K562 (cell line): Measurements from ENCODE around the gene TMEM131L. TPM values are rescaled to one million over a fixed set of nuclear protein-coding genes. Genes with fewer than 3 reads are reported as not detected.

Source experiments
- ATAC-seq: fragments of 200-7000 bp; cut with Tn5 transposase; 3 replicates; pipeline ENCODE4 v1.9.1; 2020; ENCODE audit warnings: moderate library complexity
- BruUV-seq: library from RNA; stranded (reverse); fragments of 400-500 nt; replicated peaks from 2 replicates; lab custom pipeline; 2021; lab: Mats Ljungman, UMichigan
- CTCF ChIA-PET: fragments of 300-600 bp; formaldehyde crosslinking; extraction: SDS; loops from one replicate; lab custom pipeline; 2021; ENCODE audit warnings: low intra/inter-chr PET ratio; lab: Yijun Ruan, JAX
- POLR2A ChIA-PET: fragments of 300-600, 350-650 bp; sonication (Branson Sonifier 250); formaldehyde crosslinking; extraction: SDS; loops from one replicate; lab custom pipeline; 2021; ENCODE audit warnings: antibody characterized with exemption, inconsistent platforms; lab: Yijun Ruan, JAX
- DNase-seq, 4 experiments: peaks; one replicate each; pipeline versions ENCODE4 v3.0.0 to v3.0.0-alpha.2; 2011 to 2018; ENCODE audit warnings: low spot score in 3 of 4, mixed read lengths in 3 of 4; ENCODE audit errors: extremely low read depth in 1 of 4
- FAIRE-seq: peaks from 2 replicates; lab custom pipeline; 2011; peaks lifted over from hg19 to GRCh38; lab: Jason Lieb, UNC
- H2AFZ ChIP-seq: 2 replicates; pipeline ENCODE4 v1.6.0; 2011; ENCODE audit warnings: low read depth, low read length, control low read depth, inconsistent platforms
- H3K27ac ChIP-seq: fragments of 200-600 bp; 3 replicates; pipeline ENCODE4 v1.8.0; 2011; ENCODE audit warnings: low read depth, mild to moderate bottlenecking, control low read depth, inconsistent platforms, low read length, moderate library complexity, mixed read lengths; ENCODE audit errors: extremely low read depth
- H3K27me3 ChIP-seq, 2 experiments: fragments of 300-600 bp in 1 of 2; 2 replicates in 1 of 2; 3 replicates in 1 of 2; pipeline versions ENCODE4 v1.6.0 to v1.8.0; 2011; ENCODE audit warnings: inconsistent platforms in 2 of 2, low read length in 2 of 2, mild to moderate bottlenecking in 1 of 2, mixed read lengths in 1 of 2, moderate library complexity in 1 of 2; ENCODE audit not compliant: control insufficient read depth in 2 of 2, insufficient read depth in 2 of 2
- H3K36me3 ChIP-seq: fragments of 300-600 bp; 3 replicates; pipeline ENCODE4 v1.8.0; 2011; ENCODE audit warnings: mild to moderate bottlenecking, low read length, inconsistent platforms; ENCODE audit not compliant: control insufficient read depth, insufficient read depth
- H3K4me1 ChIP-seq, 2 experiments: fragments of 200-600 bp in 1 of 2; replicated peaks in 1 of 2; 2 replicates in 1 of 2; 3 replicates in 1 of 2; pipeline versions ENCODE4 v1.5.1 to v1.8.0; 2011; ENCODE audit warnings: inconsistent platforms in 2 of 2, low read length in 2 of 2, mild to moderate bottlenecking in 1 of 2, mixed read lengths in 1 of 2, moderate library complexity in 1 of 2; ENCODE audit not compliant: control insufficient read depth in 2 of 2, insufficient read depth in 2 of 2
- H3K4me2 ChIP-seq: 2 replicates; pipeline ENCODE4 v1.6.1; 2011; ENCODE audit warnings: low read length, control low read depth, inconsistent platforms, mixed read lengths; ENCODE audit not compliant: insufficient read depth
- H3K4me3 ChIP-seq: fragments of 200-600 bp; sonication (generic), shearing (Covaris generic); 2 replicates; pipeline ENCODE4 v1.5.1; 2016; ENCODE audit warnings: control low read depth, inconsistent platforms
- H3K79me2 ChIP-seq: fragments of 200-600 bp; 3 replicates; pipeline ENCODE4 v1.8.0; 2011; ENCODE audit warnings: low read length, inconsistent platforms; ENCODE audit not compliant: control insufficient read depth, insufficient read depth
- H3K9ac ChIP-seq, 2 experiments: 2 replicates each; pipeline versions ENCODE4 v1.6.0 to v1.6.1; 2011; ENCODE audit warnings: low read depth in 2 of 2, low read length in 2 of 2, control low read depth in 1 of 2, inconsistent platforms in 1 of 2, mild to moderate bottlenecking in 1 of 2, mixed read lengths in 1 of 2; ENCODE audit not compliant: insufficient read depth in 1 of 2
- H3K9me1 ChIP-seq: one replicate; pipeline ENCODE4 v1.6.0; 2011; ENCODE audit warnings: inconsistent platforms, mild to moderate bottlenecking, low read length, moderate library complexity; ENCODE audit not compliant: control insufficient read depth, insufficient read depth
- H3K9me3 ChIP-seq: replicated peaks from 2 replicates; pipeline ENCODE4 v1.5.1; 2011; ENCODE audit warnings: low read depth, low read length, inconsistent platforms; ENCODE audit not compliant: control insufficient read depth, insufficient read depth
- H4K20me1 ChIP-seq: replicated peaks from 2 replicates; pipeline ENCODE4 v1.6.1; 2011; ENCODE audit warnings: low read length, inconsistent platforms, mixed read lengths; ENCODE audit not compliant: control insufficient read depth, insufficient read depth
- ATF3 ChIP-seq, 2 experiments: fragments of 450-650 bp in 1 of 2; sonication (generic) in 1 of 2; formaldehyde crosslinking in 1 of 2; IDR thresholded peaks in 1 of 2; conservative IDR thresholded peaks in 1 of 2; 2 replicates each; pipeline versions ENCODE4 v1.6.1 to v1.8.1; 2016 to 2023; ENCODE audit warnings: mild to moderate bottlenecking in 2 of 2, moderate library complexity in 2 of 2, inconsistent platforms in 1 of 2, missing genetic modification reagents in 1 of 2
- CAMTA2 ChIP-seq: fragments of 250-450 bp; sonication (Bioruptor Pico); conservative IDR thresholded peaks from 2 replicates; pipeline ENCODE4 v1.5.1; 2022
- ELF2 ChIP-seq: fragments of 250-450 bp; sonication (Bioruptor Pico); IDR thresholded peaks from 2 replicates; pipeline ENCODE4 v1.5.0; 2021; ENCODE audit warnings: mild to moderate bottlenecking
- EP400 ChIP-seq: fragments of 450-650 bp; IDR thresholded peaks from 2 replicates; pipeline ENCODE4 v1.6.1; 2017; ENCODE audit warnings: antibody characterized with exemption, mild to moderate bottlenecking, moderate library complexity
- HDAC3 ChIP-seq: fragments of 450-650 bp; IDR thresholded peaks from 2 replicates; pipeline ENCODE4 v1.6.1; 2018; ENCODE audit warnings: borderline replicate concordance, mild to moderate bottlenecking, moderate library complexity; ENCODE audit not compliant: partially characterized antibody
- NFYB ChIP-seq: IDR thresholded peaks from 2 replicates; pipeline ENCODE4 v1.6.1; 2011; ENCODE audit warnings: mild to moderate bottlenecking, moderate library complexity; ENCODE audit not compliant: insufficient read length; ENCODE audit errors: extremely low read depth
- WHSC1 ChIP-seq: IDR thresholded peaks from one replicate; pipeline ENCODE4 v1.6.1; 2012; ENCODE audit warnings: low read length, control low read depth, inconsistent platforms
- ZKSCAN1 ChIP-seq: fragments of 150-350 bp; IDR thresholded peaks from 2 replicates; pipeline ENCODE4 v1.6.1; 2016; ENCODE audit warnings: low read depth, low read length
- WGBS: fragments of 100-300 bp; shearing (Covaris generic); methylation state at CpG from one replicate; pipeline ENCODE4 v1.1.6; 2016; ENCODE audit warnings: low coverage, mixed read lengths; ENCODE audit not compliant: insufficient coverage; ENCODE audit errors: missing lambda C conversion rate; 5-methylcytosine and 5-hydroxymethylcytosine counted together
- in situ Hi-C: fragments of 300-500 bp; cut with MboI; formaldehyde crosslinking; loops from 4 replicates; pipeline ENCODE4 v1.15.0; 2018; ENCODE audit warnings: inconsistent platforms, mixed read lengths
- intact Hi-C: fragments of 100-400 bp; cut with micrococcal nuclease; formaldehyde crosslinking; loops from 2 replicates; pipeline ENCODE4 v1.14.2; 2022
- polyA plus RNA-seq, 8 experiments: library from polyadenylated mRNA; depleted of rRNA in 4 of 8; stranded (reverse) in 5 of 8; unstranded in 3 of 8; fragments of >200 nt; fragmentation: Nextera tagmentation in 2 of 8; fragmentation: Illumina TruSeq in 1 of 8; extraction: Ambion mirVana in 2 of 8; extraction: Trizol in 1 of 8; gene quantifications; 2 replicates each; pipeline versions ENCODE4 v1.2.1 to v1.2.3, GENCODE V29; 2011 to 2014; ENCODE audit warnings: inconsistent platforms in 1 of 8, missing spikeins in 1 of 8
- total RNA-seq, 7 experiments: library from RNA; depleted of rRNA in 6 of 7; stranded (reverse); fragments of >200 nt in 6 of 7; fragmentation: Illumina TruSeq in 2 of 7; extraction: Trizol in 2 of 7; gene quantifications; 2 replicates each; pipeline versions ENCODE4 v1.2.1 to v1.2.3, GENCODE V29; 2011 to 2021; ENCODE audit warnings: low replicate concordance in 1 of 7

TMEM131L gene
- total and polyA plus RNA-seq, 9 of the 15 experiments (the other 6 are each of a cell fraction or from before 2014, with no cell fraction given): 1.2 to 20.8 (median 12.9) TPM

- ChIA-PET POLR2A (interaction anchor here (0.7 to 1.4 kb wide), 3 partner anchors 10 to 15 kb away, joined by 4 to 7 read pairs (median 4); no protein-coding TSS in a partner anchor), CTCF (no interaction called here)
- Histone ChIP-seq H3K9me1 (no peaks in the 10 kb centered on the region), H3K79me2 (0 out of 3 replicates have a peak, but pooled peaks cover 2% of the 10 kb centered on the region), H2AFZ (no peak overlapping the region), H3K4me2 (no peak overlapping the region), H3K9me3 (peaks cover under 1% of the 10 kb centered on the region), H3K9ac (no peak overlapping the region), H3K36me3 (peaks cover 30% of the 10 kb centered on the region), H3K4me3 (no peak overlapping the region), H4K20me1 (no peaks in the 10 kb centered on the region), H3K27me3 (no peaks in the 10 kb centered on the region), H3K27ac (no peak overlapping the region), H3K4me1 (no peaks in the 10 kb centered on the region)
- WGBS: 50% methylated on average over 3 of the region's 3 CpGs
- no TSS peak for BruUV-seq
- FAIRE-seq (no peak), ATAC-seq (no peak), DNase-seq (no peak)
- in situ Hi-C loops: no loop called here
- intact Hi-C loops: no loop called here
- TF ChIP-seq HDAC3 (no peak), CAMTA2 (no peak), ELF2 (CRISPR knock-in tag) (no peak), EP400 (no peak)
- TF ChIP-seq, all 486 proteins: peak for 0
Observed at GRCh38 chr4:153556435-153556815, 90.3 kb downstream of the TMEM131L start.

GRCh38 chr4:153560908-153561307, 94.7 kb downstream of the TMEM131L start:
- 95% methylated on average over 1 of the region's 1 CpG for WGBS
- peaks cover 2% of the 10 kb centered on the region for H3K9me1 ChIP-seq
- H3K9ac ChIP-seq: no peak overlapping the region
- in situ Hi-C loops (no loop called here), intact Hi-C loops (no loop called here)
- no peak for FAIRE-seq
- 0 out of 2 replicates have a peak, but pooled peaks cover 3% of the 10 kb centered on the region for H4K20me1 ChIP-seq
- no peak overlapping the region for H3K4me3 ChIP-seq
- H3K36me3 ChIP-seq: peaks cover 44% of the 10 kb centered on the region
- no peaks in the 10 kb centered on the region for H3K4me1 ChIP-seq
- no peak overlapping the region for H3K4me2 ChIP-seq
- H3K9me3 ChIP-seq: peaks cover 3% of the 10 kb centered on the region
- H2AFZ ChIP-seq: no peak overlapping the region
- no peak for DNase-seq
- ATAC-seq: no peak
- TF ChIP-seq ATF3 (IDR thresholded peaks at IDR 0.05) (peak; percentile 38; the same call in 1 of the 2 replicates), ATF3 (CRISPR knock-in tag; conservative IDR thresholded peaks at IDR 0.05) (no peak), ZKSCAN1 (no peak), WHSC1 (no peak), NFYB (no peak)
- TF ChIP-seq, all 486 proteins: peak for 1
- H3K27me3 ChIP-seq: no peaks in the 10 kb centered on the region
- ChIA-PET CTCF (no interaction called here), POLR2A (no interaction called here)
- no TSS peak for BruUV-seq
- no peaks in the 10 kb centered on the region for H3K79me2 ChIP-seq
- H3K27ac ChIP-seq: no peak overlapping the region
